Left colon (tissue), 2 donors: Measurements from ENCODE around the gene GCN1. TPM values are rescaled to one million over a fixed set of nuclear protein-coding genes. Genes with fewer than 3 reads are reported as not detected.

Experiments used
- ATAC-seq: fragments of 200-7000 bp; cut with Tn5 transposase; one replicate; pipeline ENCODE4 v1.9.1; 2020; ENCODE audit warnings: mild to moderate bottlenecking, moderate library complexity
- DNase-seq, 2 donors: peaks; one replicate each; pipeline ENCODE4 v3.0.0-alpha.2; 2020
- intact Hi-C, 2 donors: fragments of 100-400 bp; cut with DNase I in 1 of 2; cut with micrococcal nuclease in 1 of 2; formaldehyde crosslinking; loops; one replicate each; pipeline versions ENCODE4 v1.11.2 to v1.14.0; 2022; cut with DNase I, micrococcal nuclease
- microRNA-seq, 2 donors: library from miRNA; unstranded; fragments of <30 nt; microRNA quantifications; one replicate each; pipeline versions ENCODE4 v1.1.0 to v1.2.0, GENCODE V29; 2020
- total RNA-seq, 2 donors: library from RNA; stranded (reverse); fragmentation: NEBNext Ultra II Directional; extraction: Animal tissue kit (Norgen Biotek cat#: 25700); gene quantifications; one replicate each; pipeline ENCODE4 v1.2.1, GENCODE V29; 2021
- donor health status: DM: no; HTN: no; CAD: no.
- donor health status: DM: yes; HTN: yes; CAD: no.

The GCN1 gene
- total RNA-seq, 2 donors from 2014 or later: 61.3 to 78.8 TPM

DNA sequence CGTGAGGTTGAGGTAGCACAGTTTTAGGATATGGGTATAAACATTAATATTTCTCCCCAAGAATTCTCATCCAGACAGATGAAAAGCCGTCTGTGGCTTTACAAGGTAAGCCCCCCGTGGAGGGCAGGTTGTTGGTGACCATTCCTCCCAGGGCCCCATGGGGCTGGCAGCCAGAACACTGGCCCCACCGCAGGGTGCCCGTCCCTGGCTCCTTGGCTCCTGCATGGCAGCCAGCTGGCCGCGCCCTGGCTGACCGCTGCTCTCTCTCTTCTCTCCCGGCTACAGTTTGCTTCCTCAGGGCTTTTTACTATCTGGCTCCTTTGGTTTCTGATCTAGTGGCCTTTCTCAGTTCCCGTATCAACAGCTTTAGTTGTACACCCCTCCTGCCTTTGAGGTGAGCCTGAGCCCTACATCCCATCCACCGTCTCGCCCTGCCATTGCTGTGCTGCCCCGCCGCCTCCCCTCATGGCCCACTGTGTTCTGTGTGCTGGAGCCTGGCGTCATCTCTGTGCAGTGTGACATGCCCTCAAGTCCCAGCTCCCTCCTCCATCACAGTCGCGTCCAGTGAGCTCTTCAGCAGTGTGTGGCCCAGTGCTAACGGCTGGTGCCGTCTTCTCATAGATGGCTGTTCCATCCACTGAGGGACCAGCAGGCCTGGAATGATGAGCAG, 103.8 kb downstream of the GCN1 start:
- DNase-seq: no peak
- ATAC-seq: no peak
- intact Hi-C loops: no loop called here

DNA sequence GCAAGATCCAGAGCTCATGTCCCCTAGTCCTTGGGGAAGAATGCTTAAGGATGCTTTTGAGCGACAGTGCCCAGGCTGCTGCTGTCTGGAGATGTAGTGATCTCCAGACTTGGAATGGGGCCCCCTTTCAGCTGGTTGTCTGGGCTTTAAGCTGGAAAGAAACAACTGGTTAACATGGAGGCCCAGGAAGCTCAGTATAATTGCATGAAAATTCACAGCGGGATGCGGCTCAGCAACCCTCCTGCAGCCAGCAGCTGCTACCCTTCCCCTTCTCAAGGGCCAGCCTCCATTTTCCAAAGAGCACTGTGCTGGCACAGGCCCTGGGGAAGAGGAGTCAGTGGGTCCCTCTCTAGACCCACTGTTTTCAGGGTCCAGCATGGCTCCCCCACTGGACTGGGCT, 104.3 kb downstream of the GCN1 start:
- DNase-seq: no peak
- intact Hi-C loops: no loop called here
- no peak for ATAC-seq

DNA sequence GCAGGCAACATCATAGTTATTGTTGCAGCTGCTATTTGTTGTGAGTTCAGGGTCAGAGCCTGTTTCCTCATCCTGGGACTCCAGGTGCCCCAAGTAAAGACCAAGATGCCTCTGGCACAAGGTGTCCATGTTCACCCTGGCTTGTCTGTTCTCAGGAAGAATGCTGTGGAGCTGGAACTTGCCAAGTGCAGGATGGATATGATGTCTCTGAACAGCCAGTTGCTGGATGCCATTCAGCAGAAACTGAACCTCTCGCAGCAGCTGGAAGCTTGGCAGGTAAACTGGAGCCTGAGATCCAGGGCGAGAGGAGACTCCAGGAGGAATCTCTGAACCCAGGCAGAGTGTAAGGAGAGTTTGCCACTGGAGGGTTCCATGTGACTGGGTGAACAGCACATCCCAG, 104.7 kb downstream of the GCN1 start:
- DNase-seq (no peak), ATAC-seq (no peak)
- intact Hi-C loops: loop anchor here in 1 of 2 donors (10.0 kb wide), 1 partner anchor 105 kb away; the partner anchor contains the start of gene BICDL1

DNA sequence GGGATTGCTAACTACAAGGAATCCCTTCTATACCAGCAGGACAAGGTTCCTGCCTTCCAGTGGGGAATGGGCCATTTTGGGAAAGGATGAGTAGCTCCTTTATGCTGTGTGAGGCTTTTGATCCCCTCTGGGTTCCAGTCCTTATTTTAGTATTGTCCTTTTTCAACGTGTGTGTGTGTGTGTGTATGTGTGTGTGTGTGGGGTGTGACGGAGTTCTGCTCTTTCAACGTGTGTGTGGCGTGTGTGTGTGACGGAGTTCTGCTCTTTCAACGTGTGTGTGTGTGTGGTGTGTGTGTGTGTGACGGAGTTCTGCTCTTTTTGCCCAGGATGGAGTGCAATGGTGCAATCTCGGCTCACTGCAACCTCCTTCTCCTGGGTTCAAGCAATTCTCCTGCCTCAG, 105.4 kb downstream of the GCN1 start:
- DNase-seq: no peak
- intact Hi-C loops: loop anchor here in 1 of 2 donors (10.0 kb wide), 1 partner anchor 104 kb away; the partner anchor contains the start of gene BICDL1
- ATAC-seq: no peak

DNA sequence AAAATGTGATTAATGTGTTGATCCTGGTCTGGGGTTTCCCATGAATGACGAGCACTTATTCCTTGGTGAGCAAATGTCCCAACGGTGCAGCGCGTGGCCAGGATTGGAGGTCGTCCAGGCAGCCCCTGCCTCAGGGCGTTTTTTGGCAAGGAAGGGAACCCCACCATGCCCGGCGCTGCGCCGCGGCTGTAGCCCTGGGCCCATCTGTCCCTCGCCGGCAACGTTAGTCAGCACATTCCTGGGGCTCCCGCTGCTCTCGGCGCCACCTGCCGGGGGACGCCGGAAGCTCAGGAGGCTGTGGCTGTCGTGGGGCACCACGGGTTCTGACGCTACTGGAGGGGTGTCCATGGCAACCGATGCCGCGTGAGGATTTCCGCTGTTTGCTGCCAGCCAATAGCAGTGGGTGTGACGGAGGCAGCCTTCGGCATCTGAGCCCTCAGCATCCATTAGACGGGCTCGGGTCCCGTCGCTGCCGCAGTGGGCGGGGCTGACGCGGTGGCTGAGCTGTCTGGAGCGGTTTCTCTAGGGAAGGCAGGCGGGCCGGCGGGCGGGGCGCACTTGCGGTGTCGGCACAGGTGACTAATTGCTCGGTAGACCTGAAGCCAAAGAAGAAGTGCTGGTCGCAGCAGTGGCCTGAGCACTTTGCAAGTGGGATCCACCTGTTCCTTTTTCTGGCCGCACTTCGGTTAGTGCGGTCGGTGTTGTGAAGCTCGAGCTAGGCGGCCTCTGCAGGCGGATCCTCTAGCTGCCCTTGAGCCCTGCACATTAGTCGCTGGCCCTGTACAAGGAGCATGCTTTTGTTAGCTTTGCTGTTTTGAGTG, 107.5 kb downstream of the GCN1 start:
- ATAC-seq (peak; percentile 92), DNase-seq (peak; percentile 98)
- intact Hi-C loops: loop anchor here in 1 of 2 donors (10.0 kb wide), 1 partner anchor 102 kb away; the partner anchor contains the start of gene BICDL1

DNA sequence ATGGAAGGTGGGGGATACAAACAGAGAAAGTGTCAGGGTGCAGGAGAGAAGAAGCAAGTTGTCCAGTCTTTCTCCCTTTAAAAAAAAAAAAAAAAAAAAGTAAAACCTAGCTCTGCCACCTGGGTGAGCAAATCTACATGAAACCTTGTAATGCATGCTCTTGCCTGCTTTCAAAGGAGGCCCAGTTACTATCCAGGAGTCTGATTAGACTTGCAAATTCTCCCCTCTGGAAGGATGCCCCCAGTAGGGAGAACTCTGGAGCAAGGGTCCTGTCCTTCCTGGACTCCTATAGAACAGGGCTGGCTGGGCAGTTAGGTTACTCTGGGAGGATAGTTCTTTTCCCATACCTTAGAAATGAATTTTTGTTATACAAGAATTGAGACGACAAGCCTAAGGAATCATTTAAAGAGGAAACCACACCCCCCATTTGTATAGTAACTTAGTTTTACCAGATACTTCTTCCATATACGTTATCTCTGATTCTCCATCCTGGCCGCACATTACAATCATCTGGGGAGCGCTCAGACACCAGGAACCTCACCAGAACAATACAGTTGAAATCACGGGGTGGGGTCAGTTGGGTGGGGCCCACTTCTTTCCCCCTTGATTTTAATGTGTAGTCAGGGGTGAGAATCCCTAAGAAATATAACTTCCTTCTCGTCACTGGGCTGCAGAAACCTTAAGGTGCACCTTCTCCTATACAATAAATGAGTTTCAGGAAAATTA, 108.4 kb downstream of the GCN1 start:
- ATAC-seq (no peak), DNase-seq (no peak)
- intact Hi-C loops: loop anchor here in 1 of 2 donors (10.0 kb wide), 1 partner anchor 101 kb away; the partner anchor contains the start of gene BICDL1

DNA sequence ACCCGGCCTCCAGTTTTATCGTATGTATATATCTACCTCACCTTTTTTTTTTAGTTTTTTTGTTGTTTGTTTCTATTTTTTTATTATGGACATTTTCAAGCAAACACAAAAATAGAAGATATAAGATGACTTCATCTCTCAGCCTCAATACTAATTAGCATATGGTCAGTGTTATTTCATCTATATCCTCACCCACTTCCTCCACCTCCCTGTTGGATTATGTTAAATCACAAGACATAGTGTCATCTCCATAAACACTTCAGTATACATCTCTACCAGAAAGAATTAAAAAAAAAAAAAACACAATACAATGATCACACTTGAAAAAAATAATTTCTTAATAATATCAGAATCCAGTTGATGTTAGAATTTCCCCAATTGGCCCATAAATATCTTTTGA, 112.9 kb downstream of the GCN1 start:
- ATAC-seq (no peak), DNase-seq (no peak)
- intact Hi-C loops: loop anchor here in 1 of 2 donors (10.0 kb wide), 1 partner anchor 97 kb away; the partner anchor contains the start of gene BICDL1

DNA sequence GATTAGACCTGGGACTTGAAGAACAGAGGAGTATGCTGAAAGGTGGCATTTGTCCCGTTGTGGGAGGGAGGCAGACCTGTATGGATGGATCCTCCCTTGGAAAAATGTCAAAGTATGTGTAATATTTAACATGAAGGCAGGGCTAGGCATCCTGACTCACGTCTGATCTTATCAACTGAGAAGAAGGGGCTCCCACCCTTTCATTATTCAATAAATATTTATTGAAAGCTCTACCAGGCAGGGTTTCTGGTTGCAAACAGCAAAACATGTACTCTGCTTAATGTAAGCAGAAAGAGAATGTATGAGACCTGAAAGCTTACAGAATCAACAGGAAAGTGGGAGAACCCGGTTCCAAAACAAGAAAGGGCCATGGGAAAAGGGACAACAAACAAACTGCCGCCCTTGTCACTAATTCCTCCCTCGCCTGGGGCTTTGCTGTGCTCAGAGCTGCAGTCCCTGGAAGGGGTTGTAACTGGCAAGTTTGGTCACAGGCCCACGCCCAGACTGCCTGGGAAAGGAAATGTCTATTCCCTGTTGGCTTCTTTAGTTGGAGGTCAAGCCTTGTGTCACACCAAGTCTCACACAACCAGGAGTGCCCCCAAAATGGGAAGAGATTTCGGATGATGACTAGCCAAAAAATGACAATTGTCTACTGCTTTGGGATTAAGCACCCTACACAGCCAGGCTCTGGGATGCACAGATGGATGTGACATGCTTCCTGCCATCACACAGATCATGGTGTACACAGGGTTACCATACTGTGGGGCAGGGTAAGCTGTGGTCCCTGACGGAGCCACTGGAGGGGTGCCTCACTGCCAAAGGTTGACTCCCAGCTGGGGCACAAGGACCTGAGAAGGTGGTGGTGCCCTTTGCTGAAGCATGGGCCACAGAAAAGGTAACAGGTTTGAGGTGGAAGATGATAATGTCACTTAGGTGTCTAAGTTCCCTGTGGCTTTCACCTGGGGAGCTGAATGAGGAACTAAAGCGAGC, 114.8 kb downstream of the GCN1 start:
- intact Hi-C loops: loop anchor here in 1 of 2 donors (10.0 kb wide), 1 partner anchor 95 kb away; the partner anchor contains the start of gene BICDL1
- no peak for DNase-seq
- peak; percentile 92 for ATAC-seq

DNA sequence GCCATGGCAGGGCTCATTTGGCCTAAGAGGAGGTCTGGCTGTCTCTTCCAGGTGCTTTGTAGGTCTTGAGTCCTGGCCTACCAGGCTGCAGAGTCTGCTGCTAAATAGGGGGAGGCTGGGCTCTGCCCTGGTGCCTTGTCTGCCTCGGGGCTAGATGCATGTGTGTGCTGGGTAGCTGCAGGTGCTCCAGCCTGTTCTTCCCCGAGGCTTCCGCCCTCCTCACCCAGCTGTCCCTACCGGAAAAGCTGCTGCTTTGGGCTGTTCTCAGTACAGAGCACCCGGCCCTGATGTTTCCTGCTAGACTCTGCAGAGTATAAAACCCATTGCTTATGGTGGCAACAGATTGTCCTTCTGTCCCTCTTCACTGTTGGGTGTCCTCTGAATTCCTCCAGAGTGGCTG, 115.6 kb downstream of the GCN1 start:
- ATAC-seq (peak; percentile 67), DNase-seq (no peak)
- intact Hi-C loops: no loop called here

DNA sequence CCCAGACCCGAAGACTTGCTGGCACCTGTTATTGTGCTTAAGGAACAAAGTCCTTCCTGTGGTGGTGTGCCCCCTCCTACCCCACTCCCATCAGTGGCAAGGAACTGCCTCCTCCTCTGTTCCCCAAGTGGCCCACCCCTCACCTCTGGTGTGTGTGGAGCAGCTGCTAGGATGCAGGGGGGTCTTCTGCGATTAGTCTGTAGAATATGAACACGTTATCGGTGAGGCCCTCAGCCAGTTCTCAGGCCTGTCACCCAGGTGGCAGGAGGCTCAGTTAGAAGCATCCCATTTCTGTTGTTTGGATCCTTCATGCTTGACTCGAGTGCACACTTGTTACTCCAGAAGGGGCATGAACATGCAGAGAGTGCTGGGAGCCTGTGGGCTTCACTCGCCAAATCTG, 117.3 kb downstream of the GCN1 start:
- DNase-seq (no peak), ATAC-seq (no peak)
- intact Hi-C loops: no loop called here

Small RNA genes lying within 50 kb of the gene (microRNA-seq; reads per million reads assigned to microRNA genes)
- gene MIR4498: 0 reads per million in 2 donors

Other genes starting within 250 kb of the GCN1 start
- 1 to 10 TPM; 6.6 to 9.1 TPM for gene BICDL1, start 205.5 kb downstream of the GCN1 start, total RNA-seq
- gene RAB35, start 78.0 kb downstream of the GCN1 start, total RNA-seq: 10 to 100 TPM; 47.8 to 52.7 TPM
- 1,000 to 10,000 TPM; 1,414 to 1,580 TPM for gene RPLP0, start 6.4 kb upstream of the GCN1 start, total RNA-seq
- gene PXN, start 71.0 kb upstream of the GCN1 start, total RNA-seq: 100 to 1,000 TPM; 161 to 164 TPM
- gene RNU4-2, start 97.2 kb upstream of the GCN1 start, total RNA-seq: 1,000 to 10,000 TPM; 7,104 to 9,174 TPM
- gene RNU4-1, start 98.5 kb upstream of the GCN1 start, total RNA-seq: 1,000 to 10,000 TPM; 2,546 to 2,662 TPM
- 1 to 10 TPM; 1.2 to 1.3 TPM for gene SIRT4, start 107.6 kb upstream of the GCN1 start, total RNA-seq
- not detected for gene PLA2G1B, start 133.1 kb upstream of the GCN1 start, total RNA-seq
- 1 to 10 TPM; 3.4 to 7.4 TPM for gene MSI1, start 174.4 kb upstream of the GCN1 start, total RNA-seq
- 1,000 to 10,000 TPM in 1 of 2 donors, 100 to 1,000 TPM in 1; 936 to 1,140 TPM for gene COX6A1, start 243.4 kb upstream of the GCN1 start, total RNA-seq